PC-3 (cell line): ENCODE measurements around the gene SUN1. TPM values are rescaled to one million over a fixed set of nuclear protein-coding genes. Genes with fewer than 3 reads are reported as not detected.

Source experiments
- ATAC-seq: fragments of 200-7000 bp; cut with Tn5 transposase; 2 replicates; pipeline ENCODE4 v1.9.1; 2020; ENCODE audit warnings: mild to moderate bottlenecking, moderate library complexity
- BruUV-seq: library from RNA; stranded (reverse); fragments of 400-500 nt; replicated peaks from 2 replicates; lab custom pipeline; 2021; lab: Mats Ljungman, UMichigan
- CTCF ChIA-PET: fragments of 300-600 bp; sonication (Branson Sonifier 250); formaldehyde crosslinking; loops from one replicate; lab custom pipeline; 2022; ENCODE audit warnings: antibody characterized with exemption; lab: Charles Lee
- POLR2A ChIA-PET: fragments of 300-600 bp; sonication (Branson Sonifier 250); formaldehyde crosslinking; loops from one replicate; lab custom pipeline; 2022; ENCODE audit warnings: antibody characterized with exemption; ENCODE audit not compliant: unreplicated experiment; lab: Charles Lee
- DNase-seq: peaks from one replicate; pipeline ENCODE4 v3.0.0-alpha.2; 2015
- H2AFZ ChIP-seq: fragments of 300-600 bp; sonication (generic); 2 replicates; pipeline ENCODE4 v1.6.0; 2016; ENCODE audit warnings: antibody characterized with exemption, low read length
- H3F3A ChIP-seq: fragments of 300-600 bp; sonication (generic); one replicate; pipeline ENCODE4 v1.6.0; 2017; ENCODE audit warnings: antibody characterized with exemption, low read length, control low read depth, mild to moderate bottlenecking; ENCODE audit not compliant: unreplicated experiment
- H3K27ac ChIP-seq: fragments of 300-600 bp; sonication (generic); 2 replicates; pipeline ENCODE4 v1.5.1; 2016; ENCODE audit warnings: mild to moderate bottlenecking, low read length
- H3K27me3 ChIP-seq: fragments of 300-600 bp; sonication (generic); 2 replicates; pipeline ENCODE4 v1.6.1; 2016; ENCODE audit warnings: low read length, mixed read lengths
- H3K36me3 ChIP-seq: fragments of 300-600 bp; sonication (generic); 2 replicates; pipeline ENCODE4 v1.6.1; 2016; ENCODE audit warnings: low read depth, mixed run types, low read length, mixed read lengths
- H3K4me1 ChIP-seq: fragments of 300-600 bp; sonication (generic); 2 replicates; pipeline ENCODE4 v1.5.1; 2016; ENCODE audit warnings: low read length; ENCODE audit not compliant: insufficient read depth
- H3K4me2 ChIP-seq: fragments of 300-600 bp; sonication (generic); 2 replicates; pipeline ENCODE4 v1.6.0; 2016; ENCODE audit warnings: low read length
- H3K4me3 ChIP-seq: fragments of 300-600 bp; sonication (generic); 2 replicates; pipeline ENCODE4 v1.5.1; 2016; ENCODE audit warnings: mild to moderate bottlenecking, low read length, mixed read lengths
- H3K79me2 ChIP-seq: fragments of 300-600 bp; sonication (generic); 2 replicates; pipeline ENCODE4 v1.6.1; 2017; ENCODE audit warnings: low read length, mixed read lengths
- H3K9ac ChIP-seq: fragments of 300-600 bp; sonication (generic); 2 replicates; pipeline ENCODE4 v1.6.0; 2016; ENCODE audit warnings: mild to moderate bottlenecking, low read length
- H3K9me2 ChIP-seq: fragments of 300-600 bp; sonication (generic); replicated peaks from 2 replicates; pipeline ENCODE4 v1.6.1; 2016; ENCODE audit warnings: mixed run types, low read length, mixed read lengths
- H3K9me3 ChIP-seq: fragments of 300-600 bp; sonication (generic); 2 replicates; pipeline ENCODE4 v1.6.1; 2016; ENCODE audit warnings: low read length, mixed read lengths
- H4K20me1 ChIP-seq: fragments of 300-600 bp; sonication (generic); 2 replicates; pipeline ENCODE4 v1.6.1; 2016; ENCODE audit warnings: low read length, mixed read lengths
- CTCF ChIP-seq: fragments of 300-600 bp; sonication (generic); conservative IDR thresholded peaks from 2 replicates; pipeline ENCODE4 v1.5.1; 2017; ENCODE audit warnings: antibody characterized with exemption, low read depth, mild to moderate bottlenecking, low read length
- EZH2 ChIP-seq: fragments of 300-600 bp; sonication (generic); IDR thresholded peaks from one replicate; pipeline ENCODE4 v1.6.1; 2017; ENCODE audit warnings: antibody characterized with exemption, mild to moderate bottlenecking, low read length; ENCODE audit not compliant: unreplicated experiment
- EZH2phosphoT487 ChIP-seq: fragments of 300-600 bp; sonication (generic); IDR thresholded peaks from 2 replicates; pipeline ENCODE4 v1.6.1; 2018; ENCODE audit warnings: mild to moderate bottlenecking, antibody characterized with exemption, low read length, borderline replicate concordance
- intact Hi-C: fragments of 100-400 bp; cut with micrococcal nuclease; formaldehyde crosslinking; loops from 2 replicates; pipeline ENCODE4 v1.9.0; 2023
- total RNA-seq: library from RNA; depleted of rRNA; stranded (reverse); fragments of >200 nt; gene quantifications from 2 replicates; pipeline ENCODE4 v1.2.3, GENCODE V29; 2014

The SUN1 gene
- total RNA-seq, 1 experiment from 2014 or later, result 92.5 TPM

GRCh38 chr7:888081-889024, 56.1 kb downstream of the SUN1 start:
- DNase-seq (no peak), ATAC-seq (no peak)
- ChIA-PET POLR2A (no interaction called here), CTCF (no interaction called here)
- Histone ChIP-seq H3K27ac (no peak overlapping the region), H3K4me2 (no peak overlapping the region), H3K4me3 (no peak overlapping the region), H3K36me3 (peaks cover 8% of the 10 kb centered on the region; the same call in 1 of the 2 replicates), H3F3A (no peaks in the 10 kb centered on the region), H3K4me1 (no peaks in the 10 kb centered on the region), H3K9me2 (no peaks in the 10 kb centered on the region), H3K9me3 (no peaks in the 10 kb centered on the region), H3K9ac (no peak overlapping the region), H3K79me2 (peaks cover 50% of the 10 kb centered on the region), H4K20me1 (peaks cover 13% of the 10 kb centered on the region; the same call in 1 of the 2 replicates), H3K27me3 (no peaks in the 10 kb centered on the region), H2AFZ (no peak overlapping the region)
- intact Hi-C loops, result no loop called here
- BruUV-seq, result no TSS peak
- TF ChIP-seq EZH2 (no peak), EZH2phosphoT487 (no peak), CTCF (no peak)

GRCh38 chr7:889025-889390, 56.7 kb downstream of the SUN1 start:
- Histone ChIP-seq H3K4me1 (no peaks in the 10 kb centered on the region), H3K36me3 (peaks cover 8% of the 10 kb centered on the region; the same call in 1 of the 2 replicates), H3K4me2 (no peak overlapping the region), H4K20me1 (peaks cover 7% of the 10 kb centered on the region; the same call in 1 of the 2 replicates), H3F3A (no peaks in the 10 kb centered on the region), H3K79me2 (peaks cover 43% of the 10 kb centered on the region), H3K9ac (no peak overlapping the region), H3K27ac (no peak overlapping the region), H3K9me3 (no peaks in the 10 kb centered on the region), H3K9me2 (no peaks in the 10 kb centered on the region), H3K27me3 (no peaks in the 10 kb centered on the region), H3K4me3 (no peak overlapping the region), H2AFZ (no peak overlapping the region)
- intact Hi-C loops, result no loop called here
- CTCF ChIA-PET, result no interaction called here
- BruUV-seq, result no TSS peak
- ATAC-seq, result no peak
- TF ChIP-seq EZH2phosphoT487 (no peak), CTCF (no peak), EZH2 (no peak)
- POLR2A ChIA-PET, result no interaction called here
- DNase-seq, result no peak

GRCh38 chr7:889391-889790, 57.1 kb downstream of the SUN1 start:
- H4K20me1 ChIP-seq, result peaks cover 4% of the 10 kb centered on the region; the same call in 1 of the 2 replicates
- H3K36me3 ChIP-seq, result peaks cover 8% of the 10 kb centered on the region; the same call in 1 of the 2 replicates
- intact Hi-C loops, result no loop called here
- no peak overlapping the region for H3K4me2 ChIP-seq
- H3K27me3 ChIP-seq, result no peaks in the 10 kb centered on the region
- no peak overlapping the region for H3K4me3 ChIP-seq
- H3K79me2 ChIP-seq, result peaks cover 39% of the 10 kb centered on the region
- ChIA-PET CTCF (no interaction called here), POLR2A (no interaction called here)
- TF ChIP-seq CTCF (no peak), EZH2phosphoT487 (no peak), EZH2 (no peak)
- H3K27ac ChIP-seq, result no peak overlapping the region
- H2AFZ ChIP-seq, result no peak overlapping the region
- no peaks in the 10 kb centered on the region for H3K9me2 ChIP-seq
- ATAC-seq, result no peak
- H3F3A ChIP-seq, result no peaks in the 10 kb centered on the region
- no peaks in the 10 kb centered on the region for H3K9me3 ChIP-seq
- BruUV-seq, result no TSS peak
- no peak overlapping the region for H3K9ac ChIP-seq
- no peak for DNase-seq
- no peaks in the 10 kb centered on the region for H3K4me1 ChIP-seq
